GM12878 (cell line): Measurements from ENCODE around the gene TNK1. TPM values are rescaled to one million over a fixed set of nuclear protein-coding genes. Genes with fewer than 3 reads are reported as not detected.

Experiments used
- CHD2 ChIP-seq: IDR thresholded peaks from 2 replicates; pipeline ENCODE4 v1.6.1; 2011; ENCODE audit warnings: low read depth, low read length, improper control_type of control experiment, borderline replicate concordance
- CTCF ChIP-seq, 3 experiments: IDR thresholded peaks in 2 of 3; conservative IDR thresholded peaks in 1 of 3; 2 replicates each; pipeline ENCODE4 v1.5.1; 2011; ENCODE audit warnings: low read depth in 3 of 3, low read length in 3 of 3, mild to moderate bottlenecking in 3 of 3, control low read depth in 2 of 3, moderate library complexity in 2 of 3, inconsistent platforms in 1 of 3, mixed read lengths in 1 of 3; ENCODE audit not compliant: control insufficient read depth in 2 of 3, insufficient read depth in 1 of 3; ENCODE audit errors: extremely low read depth in 1 of 3
- EZH2 ChIP-seq: IDR thresholded peaks from 2 replicates; pipeline ENCODE4 v1.6.1; 2012; ENCODE audit warnings: low read depth, mild to moderate bottlenecking, control low read depth, inconsistent platforms, low read length, borderline replicate concordance; ENCODE audit not compliant: control insufficient read depth
- FOXK2 ChIP-seq: fragments of 450-650 bp; IDR thresholded peaks from 2 replicates; pipeline ENCODE4 v1.6.1; 2017; ENCODE audit warnings: mild to moderate bottlenecking, moderate library complexity
- IRF3 ChIP-seq: fragments of 450-650 bp; IDR thresholded peaks from 2 replicates; pipeline ENCODE4 v1.6.1; 2014; ENCODE audit warnings: mild to moderate bottlenecking
- NFYA ChIP-seq: IDR thresholded peaks from 2 replicates; pipeline ENCODE4 v1.6.1; 2011; ENCODE audit warnings: low read depth, mild to moderate bottlenecking, low read length, improper control_type of control experiment, borderline replicate concordance
- NR2C2 ChIP-seq: IDR thresholded peaks from 2 replicates; pipeline ENCODE4 v1.6.1; 2011; ENCODE audit warnings: borderline replicate concordance, low read depth; ENCODE audit not compliant: control insufficient read depth, insufficient read length
- PKNOX1 ChIP-seq: fragments of 450-650 bp; IDR thresholded peaks from 2 replicates; pipeline ENCODE4 v1.6.1; 2016; ENCODE audit warnings: mild to moderate bottlenecking
- ZBTB40 ChIP-seq: fragments of 450-650 bp; IDR thresholded peaks from 2 replicates; pipeline ENCODE4 v1.6.1; 2016; ENCODE audit warnings: mild to moderate bottlenecking, moderate library complexity, borderline replicate concordance
- ZNF217 ChIP-seq: fragments of 450-650 bp; IDR thresholded peaks from 2 replicates; pipeline ENCODE4 v1.6.1; 2017; ENCODE audit warnings: antibody characterized with exemption, mild to moderate bottlenecking
- polyA plus RNA-seq, 11 experiments: library from polyadenylated mRNA; depleted of rRNA in 4 of 11; unstranded in 6 of 11; stranded (reverse) in 5 of 11; fragments of >200 nt; fragmentation: Nextera tagmentation in 4 of 11; fragmentation: Illumina TruSeq in 1 of 11; extraction: Ambion mirVana in 4 of 11; extraction: Trizol in 1 of 11; gene quantifications; 1 replicate in 1 of 11; 2 replicates in 10 of 11; pipeline versions ENCODE4 v1.2.1 to v1.2.3, GENCODE V29; 2011 to 2016; ENCODE audit warnings: inconsistent platforms in 2 of 11, missing spikeins in 2 of 11, low read depth in 1 of 11
- total RNA-seq, 4 experiments: library from RNA; depleted of rRNA in 3 of 4; stranded (reverse); fragments of >200 nt in 3 of 4; fragmentation: Illumina TruSeq in 1 of 4; extraction: Trizol in 1 of 4; gene quantifications; 2 replicates each; pipeline versions ENCODE4 v1.2.1 to v1.2.3, GENCODE V29; 2013 to 2021

The TNK1 gene
- total and polyA plus RNA-seq, 10 of the 15 experiments (the other 5 are each of a cell fraction or from before 2014, with no cell fraction given): 0.06 to 2.5 (median 0.70) TPM

- TF ChIP-seq NFYA (no peak), FOXK2 (no peak), IRF3 (no peak), EZH2 (no peak), CTCF (IDR thresholded peaks at IDR 0.05 in 2 of 3, conservative IDR thresholded peaks at IDR 0.05 in 1 of 3; ENCODE audit: control insufficient read depth in 2 of 3, extremely low read depth in 1 of 3, insufficient read depth in 1 of 3, low read depth in 3 of 3, low read length in 3 of 3) (no peak), ZBTB40 (no peak), PKNOX1 (no peak), ZNF217 (no peak), CHD2 (no peak), NR2C2 (no peak)
Measured at GRCh38 chr17:7374353-7374752, 6.5 kb upstream of the TNK1 start (continued).
